ENCODE data around the gene CHSY1. TPM values are rescaled to one million over a fixed set of nuclear protein-coding genes. Genes with fewer than 3 reads are reported as not detected.

Gene CHSY1
- total RNA-seq, 2 donors from 2014 or later: 10.5 to 12.9 TPM

DNA sequence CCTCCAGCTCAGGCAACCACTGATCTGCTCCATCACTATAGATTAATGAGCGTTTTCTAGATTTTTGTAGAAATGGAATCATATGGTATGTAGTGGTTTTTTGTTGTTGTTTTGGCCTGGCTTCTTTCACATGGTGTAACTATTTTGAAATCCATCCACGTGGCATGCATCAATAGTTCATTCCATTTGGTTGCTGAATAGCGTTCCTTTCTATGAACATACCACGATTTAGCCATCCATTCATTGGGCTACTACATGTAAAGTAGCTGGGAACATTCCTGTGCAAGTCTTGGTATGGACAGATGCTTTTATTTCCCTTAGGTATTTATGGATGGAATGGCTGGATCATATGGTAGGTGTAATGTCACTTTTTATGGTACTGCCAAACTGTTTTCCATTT is 10.7 kb upstream of the CHSY1 start:
- Mint-ChIP-seq H3K27ac (no peak overlapping the region), H3K36me3 (ENCODE audit: low read depth) (peaks cover 3% of the 10 kb centered on the region), H3K4me1 (peaks cover 6% of the 10 kb centered on the region), H3K27me3 (peaks cover 27% of the 10 kb centered on the region), H3K4me3 (no peak overlapping the region)
- H3K9me3 ChIP-seq (ENCODE audit: control insufficient read depth, low read length, poor library complexity, severe bottlenecking): no peaks in the 10 kb centered on the region
- DNase-seq: no peak
- no peak for ATAC-seq

DNA sequence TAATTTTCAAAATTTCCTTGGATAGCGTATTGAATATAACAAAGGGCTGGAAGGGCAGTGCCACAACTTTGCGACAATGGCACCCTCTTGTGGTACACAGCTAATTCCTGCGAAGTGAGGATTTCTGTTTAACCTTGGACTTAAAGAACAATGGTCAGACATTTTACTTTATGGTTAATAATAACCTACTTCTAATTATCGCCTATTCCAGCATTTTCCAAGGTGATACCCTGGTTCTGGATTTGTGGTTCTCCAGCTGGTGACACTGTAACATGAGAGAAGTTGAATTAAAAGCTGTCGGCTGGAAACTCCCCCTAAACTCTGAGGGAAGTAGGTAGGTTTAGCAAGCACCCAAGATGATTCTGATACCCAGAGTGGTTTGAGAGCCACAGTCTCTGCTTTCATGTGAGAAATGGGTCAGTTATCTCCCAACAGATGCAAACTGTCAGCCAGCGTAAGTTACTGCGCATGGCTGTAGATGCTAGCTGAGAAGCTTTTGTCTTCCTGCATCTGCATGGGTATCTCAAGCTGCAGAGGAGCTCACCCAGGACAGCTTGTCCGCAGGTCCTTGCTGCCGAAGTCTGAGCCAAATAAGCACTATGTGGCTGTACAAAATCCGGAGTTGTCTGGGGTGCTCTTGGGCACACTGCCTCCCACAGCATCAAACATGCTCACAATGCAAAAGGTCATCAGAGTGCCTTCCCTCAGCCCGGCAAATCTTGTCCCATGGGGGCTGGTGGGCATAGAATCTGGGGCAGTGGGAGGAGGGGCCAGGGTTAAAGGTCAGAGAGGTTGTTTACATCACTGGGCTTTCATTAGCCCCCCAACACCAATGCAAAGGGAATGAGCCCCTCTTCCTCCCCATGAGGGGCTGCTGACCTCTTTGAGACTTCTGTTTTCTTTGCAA is 6.6 kb upstream of the CHSY1 start:
- no peaks in the 10 kb centered on the region for H3K9me3 ChIP-seq (ENCODE audit: control insufficient read depth, low read length, poor library complexity, severe bottlenecking)
- H3K4me3 Mint-ChIP-seq: no peak overlapping the region
- H3K4me1 Mint-ChIP-seq: peaks cover 8% of the 10 kb centered on the region
- peaks cover 27% of the 10 kb centered on the region for H3K27me3 Mint-ChIP-seq
- DNase-seq (peak in 2 of 3 donors; percentile 22 to 39), ATAC-seq (peak; percentile 74)
- no peak overlapping the region for H3K27ac Mint-ChIP-seq
- H3K36me3 Mint-ChIP-seq (ENCODE audit: low read depth): peaks cover 3% of the 10 kb centered on the region

DNA sequence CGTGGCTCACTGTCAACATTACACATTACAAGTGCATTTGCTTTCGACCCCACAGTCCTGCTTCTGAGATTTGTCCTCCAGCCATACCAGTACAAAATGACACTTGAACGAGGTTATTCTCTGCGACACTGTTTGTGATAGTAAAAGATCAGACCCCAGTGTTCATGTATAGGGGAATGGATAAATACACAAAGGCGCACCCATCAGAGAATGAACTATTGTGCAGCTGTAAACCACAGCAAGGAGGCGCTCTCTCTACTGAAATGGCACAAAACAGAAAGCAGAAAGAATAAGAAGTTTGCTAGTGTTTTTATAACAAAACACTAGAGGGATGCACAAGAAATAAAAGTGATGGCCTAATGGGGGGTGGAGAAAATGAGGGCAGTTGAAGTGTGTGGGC is 4.9 kb upstream of the CHSY1 start:
- H3K27ac Mint-ChIP-seq: no peak overlapping the region
- DNase-seq: no peak
- H3K4me3 Mint-ChIP-seq: no peak overlapping the region
- peaks cover 27% of the 10 kb centered on the region for H3K27me3 Mint-ChIP-seq
- H3K4me1 Mint-ChIP-seq: peaks cover 6% of the 10 kb centered on the region
- no peak for ATAC-seq
- H3K36me3 Mint-ChIP-seq (ENCODE audit: low read depth): no peaks in the 10 kb centered on the region
- no peaks in the 10 kb centered on the region for H3K9me3 ChIP-seq (ENCODE audit: control insufficient read depth, low read length, poor library complexity, severe bottlenecking)

DNA sequence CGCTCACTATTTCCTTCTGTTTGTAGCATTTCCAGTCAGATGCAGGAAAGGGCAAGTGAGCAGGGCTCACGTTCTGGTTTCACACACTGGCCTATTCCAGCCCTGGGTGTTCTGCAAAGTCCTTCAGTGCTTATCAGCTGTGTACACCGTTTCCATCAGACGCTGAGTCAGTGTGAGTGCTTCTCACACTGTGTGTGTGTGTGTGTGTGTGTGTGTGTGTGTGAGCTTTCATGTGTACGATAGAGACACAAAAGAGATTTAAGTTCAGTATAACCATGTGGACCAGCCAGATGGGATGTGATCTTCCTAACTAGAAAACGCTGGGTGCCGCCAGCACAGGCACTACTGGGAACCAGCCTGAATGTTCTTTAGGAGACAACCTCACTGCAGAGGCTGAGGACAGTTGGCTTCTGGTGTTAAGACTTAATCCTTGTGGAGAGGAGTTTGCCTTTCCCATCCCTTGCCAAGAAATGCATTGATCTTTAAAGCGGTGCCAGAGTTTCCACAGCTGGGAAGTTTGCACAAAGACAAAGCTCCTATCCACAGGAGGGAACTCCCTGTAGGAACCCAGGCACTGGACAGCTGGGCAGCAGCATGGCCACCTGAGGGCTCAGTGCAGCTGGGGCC is 3.9 kb upstream of the CHSY1 start:
- H3K9me3 ChIP-seq (ENCODE audit: control insufficient read depth, low read length, poor library complexity, severe bottlenecking): no peaks in the 10 kb centered on the region
- no peak overlapping the region for H3K27ac Mint-ChIP-seq
- H3K36me3 Mint-ChIP-seq (ENCODE audit: low read depth): no peaks in the 10 kb centered on the region
- peaks cover 27% of the 10 kb centered on the region for H3K27me3 Mint-ChIP-seq
- DNase-seq (no peak), ATAC-seq (no peak)
- no peak overlapping the region for H3K4me3 Mint-ChIP-seq
- H3K4me1 Mint-ChIP-seq: peaks cover 7% of the 10 kb centered on the region

DNA sequence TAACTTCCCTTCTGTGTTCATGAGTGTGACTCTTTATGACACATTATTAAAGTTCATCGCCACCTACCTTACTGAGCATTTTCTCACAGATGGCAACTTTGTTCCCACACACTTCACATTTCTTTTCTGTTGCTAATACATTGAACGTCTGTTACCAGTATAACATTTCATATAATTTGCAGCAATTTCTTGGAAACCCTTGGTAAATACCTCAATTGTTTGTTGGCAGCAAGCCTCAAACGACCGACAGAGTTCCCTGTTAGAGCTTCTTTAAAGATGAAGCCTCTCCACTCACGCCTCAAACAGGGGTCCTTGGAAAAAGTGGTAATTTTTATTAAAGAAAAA is 3.2 kb upstream of the CHSY1 start:
- DNase-seq: no peak
- no peak for ATAC-seq
- Mint-ChIP-seq H3K36me3 (ENCODE audit: low read depth) (no peaks in the 10 kb centered on the region), H3K27ac (no peak overlapping the region), H3K4me3 (no peak overlapping the region), H3K4me1 (peaks cover 14% of the 10 kb centered on the region), H3K27me3 (peaks cover 21% of the 10 kb centered on the region)
- no peaks in the 10 kb centered on the region for H3K9me3 ChIP-seq (ENCODE audit: control insufficient read depth, low read length, poor library complexity, severe bottlenecking)

DNA sequence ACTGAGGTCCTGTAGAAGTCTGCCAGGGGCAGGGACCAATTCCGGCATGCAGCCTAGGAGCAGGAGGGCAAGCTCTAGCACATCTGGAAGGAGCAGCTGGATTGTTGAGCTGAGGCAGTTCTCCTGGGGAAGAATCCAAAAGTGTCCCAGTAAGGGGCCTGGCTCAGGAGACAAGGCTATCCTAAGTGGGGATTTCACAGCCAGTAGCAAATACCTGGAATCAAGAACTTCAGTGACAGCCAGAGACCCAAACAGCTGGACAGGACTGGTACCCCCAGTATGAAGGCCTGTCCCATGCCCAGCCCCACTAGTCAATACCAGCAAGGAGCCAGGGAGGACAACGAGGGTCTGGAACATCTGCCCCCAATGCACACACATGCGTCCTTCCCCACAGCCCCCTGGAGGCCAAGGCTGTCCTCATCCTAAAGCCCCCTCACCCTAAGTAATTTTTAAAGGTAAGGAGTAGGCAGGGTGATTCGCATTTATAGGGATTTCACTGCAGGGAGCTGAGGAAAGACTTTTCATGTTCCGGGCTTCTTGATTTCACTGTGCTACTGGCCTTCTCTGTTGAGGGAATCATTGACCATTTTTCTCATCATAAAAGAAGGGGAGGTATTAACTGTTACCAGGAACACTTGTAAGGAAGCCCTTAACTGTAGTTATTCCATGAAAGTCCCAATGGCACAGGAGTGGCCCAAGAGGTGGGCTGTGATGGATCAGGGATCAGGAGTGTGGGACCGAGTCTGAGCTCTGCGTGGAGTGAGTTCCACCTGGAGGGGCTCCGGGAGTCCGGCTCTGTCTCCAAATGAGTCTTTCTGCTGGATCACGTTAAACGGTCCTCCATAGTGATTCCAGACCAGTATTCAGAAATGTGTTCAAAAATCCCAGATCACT is 2.6 kb upstream of the CHSY1 start:
- no peak overlapping the region for H3K4me3 Mint-ChIP-seq
- peaks cover 17% of the 10 kb centered on the region for H3K4me1 Mint-ChIP-seq
- no peak overlapping the region for H3K27ac Mint-ChIP-seq
- H3K27me3 Mint-ChIP-seq: peaks cover 15% of the 10 kb centered on the region
- no peak for DNase-seq
- no peak for ATAC-seq
- no peaks in the 10 kb centered on the region for H3K36me3 Mint-ChIP-seq (ENCODE audit: low read depth)
- H3K9me3 ChIP-seq (ENCODE audit: control insufficient read depth, low read length, poor library complexity, severe bottlenecking): no peaks in the 10 kb centered on the region

DNA sequence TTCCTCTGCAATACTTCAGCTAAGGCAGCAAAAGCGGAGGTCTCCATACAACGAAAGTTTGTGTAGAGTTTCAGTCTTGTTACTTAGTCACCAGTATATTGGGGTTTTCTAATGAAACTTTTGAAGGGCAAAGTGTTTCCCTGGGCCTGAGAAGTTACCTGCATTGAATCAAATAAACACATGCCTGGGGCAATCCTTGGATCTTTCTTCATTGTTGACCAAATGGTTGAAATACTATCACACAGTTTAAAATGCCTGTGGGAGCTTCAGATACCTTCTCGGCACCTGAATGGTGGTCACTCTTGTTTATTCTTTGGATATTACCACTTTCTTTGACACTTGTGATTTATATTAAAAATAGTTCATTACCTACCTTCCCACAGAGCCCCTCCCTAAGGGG is 988 bp upstream of the CHSY1 start:
- H3K4me1 Mint-ChIP-seq: peaks cover 15% of the 10 kb centered on the region
- no peaks in the 10 kb centered on the region for H3K27me3 Mint-ChIP-seq
- ATAC-seq: no peak

DNA sequence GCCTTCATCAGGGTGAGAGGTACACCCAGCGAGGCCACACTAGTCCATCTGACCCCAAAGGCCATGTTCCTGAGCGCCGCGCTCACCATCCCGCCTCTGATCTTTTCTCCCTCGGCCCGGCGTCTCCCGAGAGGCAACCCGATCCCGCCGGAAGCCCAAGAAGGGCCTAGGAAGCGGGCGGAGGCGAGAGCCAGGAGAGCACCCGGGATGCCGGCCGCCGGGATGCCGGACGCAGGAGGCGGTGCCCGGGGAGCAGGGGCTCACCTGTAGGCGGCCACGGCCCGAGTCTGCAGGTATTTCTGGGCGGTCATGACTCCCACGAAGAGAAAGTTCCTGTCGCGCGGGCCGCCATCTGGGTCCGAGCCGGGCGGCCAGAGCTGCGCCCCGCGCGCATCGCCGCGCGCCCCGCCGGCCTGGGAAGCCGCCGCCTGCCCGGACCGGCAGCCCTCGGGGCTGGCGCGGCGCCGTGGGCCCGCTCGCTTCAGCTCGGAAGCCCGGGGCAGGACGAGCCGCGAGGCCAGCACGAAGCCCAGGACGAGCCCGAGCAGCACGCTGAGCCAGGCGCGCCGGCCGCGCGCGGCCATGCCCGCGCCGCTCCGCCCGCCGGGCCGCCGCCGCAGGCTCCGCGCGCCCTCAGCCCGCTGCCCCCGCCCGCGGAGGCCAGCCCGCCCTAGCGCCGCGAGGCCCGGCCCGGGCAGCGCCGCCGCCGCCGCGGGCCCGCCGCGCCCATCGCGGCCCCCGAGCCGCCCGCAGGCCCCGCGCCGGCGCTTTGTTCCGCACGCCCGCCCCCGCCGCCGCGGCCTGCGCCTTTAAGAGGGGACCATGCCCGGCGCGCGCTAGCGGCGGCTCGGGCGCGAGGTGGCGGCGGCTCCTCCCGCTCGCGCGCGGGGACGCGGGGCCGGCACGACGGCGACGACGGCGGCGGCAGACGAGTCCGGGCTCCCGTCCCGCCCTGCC is 697 bp downstream of the CHSY1 start:
- no peaks in the 10 kb centered on the region for H3K9me3 ChIP-seq (ENCODE audit: control insufficient read depth, low read length, poor library complexity, severe bottlenecking)
- H3K36me3 Mint-ChIP-seq (ENCODE audit: low read depth): no peaks in the 10 kb centered on the region
- H3K4me1 Mint-ChIP-seq: peaks cover 24% of the 10 kb centered on the region
- H3K27me3 Mint-ChIP-seq: no peaks in the 10 kb centered on the region
- H3K27ac Mint-ChIP-seq: peak overlapping the region; percentile 83
- DNase-seq: peak in 1 of 3 donors; percentile 51
- H3K4me3 Mint-ChIP-seq: peak overlapping the region; percentile 92
- ATAC-seq: peak; percentile 74

More for the DNA sequence above, 988 bp upstream of the CHSY1 start:
- H3K36me3 Mint-ChIP-seq (ENCODE audit: low read depth): no peaks in the 10 kb centered on the region
- no peaks in the 10 kb centered on the region for H3K9me3 ChIP-seq (ENCODE audit: control insufficient read depth, low read length, poor library complexity, severe bottlenecking)
- DNase-seq: no peak
- peak overlapping the region; percentile 60 for H3K27ac Mint-ChIP-seq
- peak overlapping the region; percentile 95 for H3K4me3 Mint-ChIP-seq

DNA sequence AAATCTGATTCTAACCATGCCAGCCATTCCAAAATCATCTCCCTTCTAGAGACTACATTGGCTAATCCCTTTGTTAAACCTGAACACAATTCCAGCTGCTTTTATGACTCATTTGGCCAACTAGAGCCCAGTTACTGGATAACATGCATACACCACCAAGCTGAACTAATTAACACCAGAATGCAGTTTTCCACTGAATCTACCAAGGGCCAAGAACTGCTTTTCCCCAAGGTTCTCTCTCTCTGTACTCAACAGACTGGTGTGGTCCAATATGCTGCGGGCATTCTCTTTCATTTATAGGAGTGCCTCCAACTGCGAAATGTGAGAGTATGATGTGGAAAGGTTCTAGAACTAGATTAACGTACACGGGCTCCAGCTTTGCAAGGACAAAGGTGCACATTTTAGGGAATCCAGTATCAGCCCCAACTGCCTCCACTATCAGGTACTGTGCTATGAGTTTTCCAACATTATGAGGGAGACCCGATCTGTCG is 1.5 kb downstream of the CHSY1 start:
- Mint-ChIP-seq H3K4me3 (peak overlapping the region; percentile 91), H3K27ac (peak overlapping the region; percentile 83), H3K4me1 (peaks cover 31% of the 10 kb centered on the region), H3K36me3 (ENCODE audit: low read depth) (no peaks in the 10 kb centered on the region), H3K27me3 (no peaks in the 10 kb centered on the region)
- H3K9me3 ChIP-seq (ENCODE audit: control insufficient read depth, low read length, poor library complexity, severe bottlenecking): no peaks in the 10 kb centered on the region
- ATAC-seq (no peak), DNase-seq (no peak)

DNA sequence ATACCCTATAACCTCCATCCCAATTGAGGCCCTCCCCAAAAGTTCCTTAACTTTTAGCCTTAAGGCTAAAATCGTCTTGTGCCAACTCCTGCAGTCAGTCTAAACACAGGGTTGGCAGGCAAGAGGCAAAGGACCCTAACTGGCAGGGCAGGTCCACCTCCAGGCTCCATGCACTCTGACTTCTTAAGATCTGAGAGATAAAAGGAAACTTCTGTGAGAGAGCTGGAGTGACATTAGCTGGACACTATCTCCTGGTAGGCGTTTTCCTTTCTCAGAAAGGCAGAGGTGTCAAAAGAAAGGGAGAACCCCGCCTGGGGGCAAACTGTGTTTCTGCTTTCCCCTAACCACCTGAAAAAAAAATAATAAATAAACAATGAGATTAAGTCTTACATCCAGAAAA is 3.6 kb downstream of the CHSY1 start:
- peak overlapping the region; percentile 72 for H3K27ac Mint-ChIP-seq
- no peaks in the 10 kb centered on the region for H3K36me3 Mint-ChIP-seq (ENCODE audit: low read depth)
- H3K9me3 ChIP-seq (ENCODE audit: control insufficient read depth, low read length, poor library complexity, severe bottlenecking): no peaks in the 10 kb centered on the region
- no peaks in the 10 kb centered on the region for H3K27me3 Mint-ChIP-seq
- H3K4me3 Mint-ChIP-seq: no peak overlapping the region
- H3K4me1 Mint-ChIP-seq: peaks cover 51% of the 10 kb centered on the region
- ATAC-seq (no peak), DNase-seq (no peak)

DNA sequence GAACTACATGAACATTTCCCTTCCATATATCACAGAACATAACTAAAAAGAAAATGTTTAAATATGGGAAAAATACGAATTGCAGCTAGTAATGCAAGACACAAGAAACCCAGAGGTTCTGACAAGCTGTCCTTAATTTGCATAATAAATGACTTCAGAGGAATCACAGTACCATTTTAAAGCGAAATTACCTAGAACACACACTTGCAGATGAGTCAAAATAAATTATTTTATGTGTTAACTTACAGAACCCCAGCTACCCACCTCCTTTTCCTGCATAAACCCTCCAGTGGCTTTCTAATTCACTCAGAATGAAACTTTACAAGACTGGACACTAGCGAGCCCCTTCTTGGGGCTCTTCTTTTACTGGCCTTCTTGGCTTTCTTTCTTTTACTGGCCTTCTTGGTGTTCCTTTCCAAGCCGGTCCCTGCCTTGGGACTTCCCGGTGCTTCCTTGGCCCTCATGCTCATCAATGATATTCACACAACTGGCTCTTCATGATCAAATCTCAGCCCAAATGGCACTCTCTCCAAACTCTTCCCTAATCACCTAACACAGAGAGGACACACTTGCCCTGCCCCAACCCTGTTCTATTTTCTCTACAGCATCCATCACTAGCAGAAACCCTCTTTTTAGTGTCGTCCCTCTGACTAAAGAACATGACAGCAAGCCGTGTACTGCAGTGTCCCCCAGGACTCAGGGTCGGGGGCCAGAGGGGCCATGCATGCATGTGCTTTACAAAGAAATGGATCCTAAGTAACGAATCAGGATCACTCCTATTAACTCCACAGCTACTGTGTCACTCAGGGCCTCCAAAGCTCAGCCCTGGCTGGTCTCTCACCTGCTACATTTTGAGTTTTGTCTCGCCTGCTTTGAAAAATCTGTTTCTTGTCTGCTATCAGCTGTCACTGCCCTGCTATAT is 4.8 kb downstream of the CHSY1 start:
- H3K9me3 ChIP-seq (ENCODE audit: control insufficient read depth, low read length, poor library complexity, severe bottlenecking): no peaks in the 10 kb centered on the region
- no peak for ATAC-seq
- peak overlapping the region; percentile 72 for H3K27ac Mint-ChIP-seq
- no peak for DNase-seq
- peak overlapping the region; percentile 44 for H3K4me3 Mint-ChIP-seq
- H3K27me3 Mint-ChIP-seq: no peaks in the 10 kb centered on the region
- H3K4me1 Mint-ChIP-seq: peaks cover 60% of the 10 kb centered on the region
- H3K36me3 Mint-ChIP-seq (ENCODE audit: low read depth): no peaks in the 10 kb centered on the region

Measured in T-helper 17 cell (primary cell).